GM18909 (cell line): ENCODE data around the gene IQCM.
"Not testable (repeated sequence)": the region's sequence is repeated elsewhere in the genome, so short reads cannot be mapped to it uniquely, and the experiment has no call there.

ENCODE experiments used
- ATAC-seq: cut with Tn5 transposase; IDR thresholded peaks from one replicate; pipeline ENCODE4 v1.9.1; 2021; ENCODE audit warnings: mild to moderate bottlenecking; ENCODE audit not compliant: unreplicated experiment, poor library complexity

IQCM gene

GRCh38 chr4:149500806-149501205, 314.8 kb downstream of the IQCM start:
- no peak for ATAC-seq

DNA sequence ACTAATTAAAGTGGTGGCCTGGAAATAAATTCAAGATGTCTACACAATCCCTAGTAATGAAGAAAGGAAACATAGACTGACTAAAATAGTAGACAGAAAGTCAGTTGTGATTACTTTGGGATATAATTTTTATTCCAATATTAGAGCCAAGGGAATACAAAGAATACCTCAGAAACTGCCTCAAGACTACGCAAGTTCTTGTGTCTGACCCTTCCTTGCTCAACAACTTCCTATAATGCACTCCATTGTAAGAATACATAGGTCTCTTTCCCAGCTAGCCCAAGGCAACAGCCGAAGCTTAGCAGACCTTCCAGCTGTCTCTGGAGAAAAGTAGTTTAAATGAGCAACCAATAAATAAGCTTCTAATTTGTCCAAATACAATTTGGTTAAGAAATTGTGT, 315.9 kb downstream of the IQCM start:
- no peak for ATAC-seq

DNA sequence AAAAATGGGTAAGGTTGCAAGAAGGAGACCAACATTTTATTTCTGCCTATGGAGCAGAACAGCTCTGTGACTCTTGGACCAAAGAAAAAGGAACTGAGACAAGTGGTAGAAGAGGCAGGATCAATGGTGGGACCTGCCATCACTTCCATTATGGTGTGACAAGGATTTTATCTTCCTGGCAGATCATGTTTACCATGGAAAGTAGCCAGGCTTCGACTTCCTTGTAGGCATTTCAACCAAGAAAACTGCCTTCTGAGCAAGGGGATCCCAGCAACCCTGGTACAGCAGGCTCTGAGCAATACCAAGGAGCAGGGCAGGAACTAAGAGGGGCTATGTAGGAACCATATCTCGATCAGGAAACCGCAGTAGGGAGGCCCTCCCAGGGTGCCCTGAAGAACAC, 317.4 kb downstream of the IQCM start:
- no peak for ATAC-seq

- ATAC-seq = no peak
Measured at GRCh38 chr4:149493492-149493891, 322.2 kb downstream of the IQCM start.

GRCh38 chr4:149489321-149489720, 326.3 kb downstream of the IQCM start:
- no peak for ATAC-seq

DNA sequence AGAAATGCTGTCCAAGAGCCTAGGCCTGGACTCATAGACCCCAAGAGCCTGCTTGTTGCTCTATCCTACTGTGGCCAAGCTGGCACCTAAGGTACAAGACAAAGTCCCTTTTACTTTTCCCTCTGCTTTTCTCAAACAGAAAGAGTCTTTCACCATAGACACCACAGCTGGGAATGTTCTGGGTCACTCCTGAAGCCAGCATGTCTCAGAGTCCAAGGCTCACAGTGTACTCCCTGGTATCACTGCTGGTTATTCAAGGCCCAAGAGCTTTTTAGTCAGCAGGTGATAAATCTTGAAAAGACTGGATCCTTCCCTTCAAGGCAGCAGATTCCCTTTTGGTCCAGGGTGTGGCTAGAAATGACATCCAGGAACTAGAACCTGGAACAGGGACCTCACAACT, 328.8 kb downstream of the IQCM start:
- ATAC-seq = no peak

DNA sequence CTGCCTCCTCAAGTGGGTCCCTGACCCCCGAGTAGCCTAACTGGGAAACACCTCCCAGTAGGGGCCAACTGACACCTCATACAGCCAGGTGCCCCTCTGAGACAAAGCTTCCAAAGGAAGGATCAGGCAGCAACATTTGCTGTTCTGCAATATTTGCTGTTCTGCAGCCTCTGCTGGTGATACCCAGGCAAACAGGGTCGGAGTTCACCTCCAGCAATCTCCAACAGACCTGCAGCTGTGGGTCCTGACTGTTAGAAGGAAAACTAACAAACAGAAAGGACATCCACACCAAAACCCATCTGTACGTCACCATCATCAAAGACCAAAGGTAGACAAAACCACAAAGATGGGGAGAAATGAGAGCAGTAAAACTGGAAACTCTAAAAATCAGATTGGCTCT, 347.0 kb downstream of the IQCM start:
- not testable (repeated sequence) for ATAC-seq

GRCh38 chr4:149466446-149466845, 349.2 kb downstream of the IQCM start:
- no peak for ATAC-seq

GRCh38 chr4:149465955-149466354, 349.7 kb downstream of the IQCM start:
- ATAC-seq = no peak

- ATAC-seq = no peak
Measured at GRCh38 chr4:149443537-149443936, 372.1 kb downstream of the IQCM start.

GRCh38 chr4:149441338-149441737, 374.3 kb downstream of the IQCM start:
- no peak for ATAC-seq

DNA sequence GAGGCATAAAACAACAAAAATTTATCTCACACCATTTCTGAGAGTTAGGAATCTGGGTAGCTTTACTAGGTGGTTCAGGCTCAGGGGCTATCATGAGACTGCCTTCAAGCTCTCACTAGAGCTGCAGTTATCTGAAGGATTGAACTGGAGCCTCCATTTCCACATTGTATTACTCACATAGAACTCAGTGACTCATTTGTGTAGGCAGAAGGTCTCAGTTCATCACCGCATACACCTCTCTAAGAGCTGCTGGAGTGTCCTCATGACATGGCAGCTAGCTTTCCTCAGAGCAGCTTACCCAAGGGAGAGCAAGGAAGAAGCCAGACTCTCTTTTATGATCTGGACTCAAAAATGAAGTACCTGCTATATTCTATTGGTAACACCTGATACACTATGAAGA, 389.2 kb downstream of the IQCM start:
- no peak for ATAC-seq

- no peak for ATAC-seq
Measured at GRCh38 chr4:149409555-149409962, 406.1 kb downstream of the IQCM start.

GRCh38 chr4:149409146-149409545, 406.5 kb downstream of the IQCM start:
- ATAC-seq = no peak

GRCh38 chr4:149404143-149404542, 411.5 kb downstream of the IQCM start:
- ATAC-seq = no peak

DNA sequence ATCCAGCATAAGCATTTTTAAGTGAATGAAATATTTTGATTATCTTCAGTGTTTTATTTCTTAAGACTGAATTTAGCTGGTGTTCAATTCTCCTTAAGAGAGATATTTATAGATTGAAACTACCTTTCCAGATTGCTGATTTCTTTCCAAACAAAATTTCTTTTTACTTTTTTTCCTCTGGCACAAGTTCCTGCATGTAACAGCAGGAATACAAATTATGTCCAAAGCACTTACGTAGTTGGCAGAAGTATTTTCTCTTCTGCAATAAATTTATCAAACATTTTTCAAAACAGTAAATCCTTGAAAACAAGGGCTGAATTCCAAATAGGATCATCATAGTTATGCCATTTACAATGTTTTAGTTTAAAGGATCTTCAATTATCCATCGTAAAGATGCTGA, 412.6 kb downstream of the IQCM start:
- ATAC-seq = no peak

GRCh38 chr4:149398993-149399392, 416.6 kb downstream of the IQCM start:
- ATAC-seq = no peak

- ATAC-seq = peak; percentile 87
Measured at GRCh38 chr4:149370785-149371420, 444.7 kb downstream of the IQCM start.

GRCh38 chr4:149370002-149370401, 445.6 kb downstream of the IQCM start:
- no peak for ATAC-seq

DNA sequence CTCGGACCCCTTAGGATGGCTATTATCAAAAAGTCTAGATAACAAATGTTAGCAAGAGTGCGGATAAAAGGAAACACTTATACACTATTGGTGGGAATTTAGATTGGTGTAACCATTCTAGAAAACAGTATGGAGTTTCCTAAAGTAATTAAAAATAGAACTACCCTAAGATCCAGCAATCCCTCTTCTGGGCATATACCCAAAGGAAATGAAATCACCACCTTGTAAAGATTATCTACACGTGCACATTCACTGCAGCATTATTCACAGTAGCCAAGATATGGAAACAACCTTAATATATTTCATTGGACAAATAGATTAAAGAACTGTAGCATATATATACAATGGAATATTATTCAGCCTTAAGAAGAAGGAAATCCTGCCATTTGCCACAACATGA, 462.4 kb downstream of the IQCM start:
- ATAC-seq = no peak

DNA sequence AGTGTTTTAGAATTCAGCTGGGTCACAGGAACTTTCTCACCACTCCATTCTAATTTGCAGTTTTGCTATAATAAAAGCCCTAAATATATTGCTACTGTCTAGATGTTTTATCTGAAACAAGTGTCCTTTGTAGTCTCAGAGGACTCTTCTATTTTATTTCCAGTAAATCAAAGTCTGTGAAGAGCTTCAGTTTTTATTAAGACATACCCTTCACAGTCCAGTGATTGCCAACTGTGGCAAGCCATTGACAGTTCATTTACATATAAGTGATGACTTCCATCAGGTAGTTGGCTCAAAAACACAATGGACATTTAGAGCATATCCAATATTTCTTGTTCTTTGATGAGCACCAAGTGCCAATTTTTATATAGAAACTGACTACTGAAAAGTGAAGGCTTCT, 466.1 kb downstream of the IQCM start:
- no peak for ATAC-seq

DNA sequence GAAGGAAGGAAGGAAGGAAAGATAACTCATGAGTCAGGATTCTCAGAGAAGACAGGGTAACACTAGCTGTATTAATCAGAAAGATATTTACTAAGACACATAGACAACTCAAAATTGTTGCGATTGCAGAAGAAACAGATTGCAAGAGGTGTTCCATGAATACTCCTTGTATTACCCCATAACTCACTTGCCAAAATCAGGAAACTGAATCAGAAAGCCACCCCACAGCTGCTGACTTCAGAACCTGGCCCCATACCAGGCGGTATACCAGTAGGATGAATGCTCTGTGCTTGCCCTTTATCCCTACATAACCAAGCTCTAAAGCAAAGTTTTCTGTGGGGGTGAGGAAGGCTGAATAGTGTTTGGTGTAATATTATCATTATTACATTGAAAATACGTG, 468.5 kb downstream of the IQCM start:
- no peak for ATAC-seq

GRCh38 chr4:149345424-149345823, 470.2 kb downstream of the IQCM start:
- no peak for ATAC-seq
